Natural killer cell (primary cell): Measurements from ENCODE around the gene CRABP2. TPM values are rescaled to one million over a fixed set of nuclear protein-coding genes. Genes with fewer than 3 reads are reported as not detected.

ENCODE experiments used
- ATAC-seq, 3 donors: fragments of 150-1000 bp in 2 of 3; fragments of 200-7000 bp in 1 of 3; cut with Tn5 transposase; 1 replicate in 1 of 3; 2 replicates in 2 of 3; pipeline ENCODE4 v1.10.0; 2021; ENCODE audit warnings: mild to moderate bottlenecking in 2 of 3, moderate library complexity in 2 of 3
- DNase-seq, 2 donors: peaks; one replicate each; pipeline versions ENCODE4 v3.0.0 to v3.0.0-alpha.2; 2013 to 2021; ENCODE audit warnings: mixed read lengths in 1 of 2
- H3K27ac ChIP-seq: one replicate; pipeline ENCODE4 v1.5.1; 2013; ENCODE audit warnings: mild to moderate bottlenecking, low read length
- H3K27me3 ChIP-seq: one replicate; pipeline ENCODE4 v1.6.1; 2013; ENCODE audit warnings: low read length; ENCODE audit not compliant: control insufficient read depth, insufficient read depth
- H3K36me3 ChIP-seq: one replicate; pipeline ENCODE4 v1.6.1; 2013; ENCODE audit warnings: low read length; ENCODE audit not compliant: control insufficient read depth, insufficient read depth
- H3K4me1 ChIP-seq: one replicate; pipeline ENCODE4 v1.6.1; 2013; ENCODE audit warnings: low read length; ENCODE audit not compliant: control insufficient read depth, insufficient read depth
- H3K4me3 ChIP-seq: one replicate; pipeline ENCODE4 v1.5.1; 2013; ENCODE audit warnings: low read length
- H3K9me3 ChIP-seq: one replicate; pipeline ENCODE4 v1.6.1; 2013; ENCODE audit warnings: low read length; ENCODE audit not compliant: control insufficient read depth, insufficient read depth
- H3K27ac Mint-ChIP-seq, 2 donors: one replicate each; pipeline ENCODE4 v1.8.0; 2022; ENCODE audit warnings: mild to moderate bottlenecking in 2 of 2, mixed read lengths in 2 of 2, moderate library complexity in 1 of 2
- H3K27me3 Mint-ChIP-seq, 2 donors: one replicate each; pipeline ENCODE4 v1.8.0; 2022; ENCODE audit warnings: low read depth in 2 of 2, mixed read lengths in 2 of 2
- H3K36me3 Mint-ChIP-seq: one replicate; pipeline ENCODE4 v1.8.0; 2022; ENCODE audit warnings: mixed read lengths
- H3K4me1 Mint-ChIP-seq, 2 donors: one replicate each; pipeline ENCODE4 v1.8.0; 2022; ENCODE audit warnings: mixed read lengths in 2 of 2
- H3K4me3 Mint-ChIP-seq: one replicate; pipeline ENCODE4 v1.8.0; 2022; ENCODE audit warnings: mild to moderate bottlenecking, moderate library complexity, mixed read lengths
- H3K9me3 Mint-ChIP-seq, 2 donors: one replicate each; pipeline ENCODE4 v1.8.0; 2022; ENCODE audit warnings: mixed read lengths in 2 of 2
- CTCF ChIP-seq: fragments of 200-600 bp; IDR thresholded peaks from one replicate; pipeline ENCODE4 v1.8.0; 2022; ENCODE audit warnings: antibody characterized with exemption
- WGBS: methylation state at CpG from one replicate; pipeline ENCODE4 v1.1.7; 2013; ENCODE audit warnings: missing lambda C conversion rate; ENCODE audit not compliant: insufficient coverage; 5-methylcytosine and 5-hydroxymethylcytosine counted together
- intact Hi-C: fragments of 100-400 bp; cut with micrococcal nuclease; formaldehyde crosslinking; loops from one replicate; pipeline ENCODE4 v1.14.2; 2022
- total RNA-seq, 4 donors: library from RNA; stranded (reverse); fragments of 120-200 nt in 1 of 4; gene quantifications; one replicate each; pipeline versions ENCODE4 v1.2.3 to v1.2.4, GENCODE V29; 2013 to 2022

Gene CRABP2
- total RNA-seq, 3 donors from 2014 or later (not counting 1 experiment from before 2014, with no cell fraction given), result 3.0 to 3.8 (median 3.0) TPM

- Mint-ChIP-seq H3K36me3 (no peaks in the 10 kb centered on the region), H3K9me3 (no peaks in the 10 kb centered on the region), H3K4me3 (no peak overlapping the region), H3K4me1 (no peaks in the 10 kb centered on the region), H3K27ac (peak overlapping the region in 1 of 2 donors; percentile 19), H3K27me3 (peaks cover 33 to 36% of the 10 kb centered on the region in 2 donors)
- Histone ChIP-seq H3K9me3 (no peaks in the 10 kb centered on the region), H3K36me3 (no peaks in the 10 kb centered on the region), H3K27ac (no peak overlapping the region), H3K27me3 (peaks cover 4% of the 10 kb centered on the region), H3K4me1 (peaks cover under 1% of the 10 kb centered on the region), H3K4me3 (no peak overlapping the region)
- DNase-seq (no peak), ATAC-seq (no peak)
- 59% methylated on average over 4 of the region's 4 CpGs for WGBS
- TF ChIP-seq CTCF, result no peak
- intact Hi-C loops, result no loop called here
These were observed 34.6 kb downstream of the CRABP2 start for GRCh38 chr1:156670791-156671190.

- 77% methylated on average over 6 of the region's 6 CpGs for WGBS
- Histone ChIP-seq H3K4me3 (no peak overlapping the region), H3K36me3 (no peaks in the 10 kb centered on the region), H3K9me3 (no peaks in the 10 kb centered on the region), H3K27ac (no peak overlapping the region), H3K27me3 (no peaks in the 10 kb centered on the region), H3K4me1 (peaks cover 5% of the 10 kb centered on the region)
- peaks cover 33 to 36% of the 10 kb centered on the region in 2 donors for H3K27me3 Mint-ChIP-seq
- no peak overlapping the region for H3K27ac Mint-ChIP-seq
- DNase-seq, result no peak
- no peaks in the 10 kb centered on the region for H3K36me3 Mint-ChIP-seq
- ATAC-seq, result no peak
- H3K9me3 Mint-ChIP-seq, result no peaks in the 10 kb centered on the region
- H3K4me3 Mint-ChIP-seq, result no peak overlapping the region
- intact Hi-C loops, result no loop called here
- H3K4me1 Mint-ChIP-seq, result no peaks in the 10 kb centered on the region
- no peak for TF ChIP-seq CTCF
These were observed 35.0 kb downstream of the CRABP2 start for GRCh38 chr1:156670359-156670758.

- Mint-ChIP-seq H3K9me3 (no peaks in the 10 kb centered on the region), H3K4me3 (no peak overlapping the region), H3K4me1 (no peaks in the 10 kb centered on the region), H3K27ac (no peak overlapping the region), H3K36me3 (no peaks in the 10 kb centered on the region), H3K27me3 (peaks cover 33 to 36% of the 10 kb centered on the region in 2 donors)
- WGBS, result 72% methylated on average over 5 of the region's 5 CpGs
- TF ChIP-seq CTCF, result no peak
- Histone ChIP-seq H3K4me3 (no peak overlapping the region), H3K4me1 (peaks cover 10% of the 10 kb centered on the region), H3K27ac (no peak overlapping the region), H3K36me3 (no peaks in the 10 kb centered on the region), H3K9me3 (no peaks in the 10 kb centered on the region), H3K27me3 (no peaks in the 10 kb centered on the region)
- DNase-seq (no peak), ATAC-seq (no peak)
- intact Hi-C loops, result no loop called here
These were observed 35.6 kb downstream of the CRABP2 start for GRCh38 chr1:156669794-156670193.
